MM.1S (cell line): Measurements from ENCODE around the gene NFE2.
"Not testable (repeated sequence)": the region's sequence is repeated elsewhere in the genome, so short reads cannot be mapped to it uniquely, and the experiment has no call there.

ENCODE experiments used
- DNase-seq: peaks from one replicate; pipeline ENCODE4 v3.0.0-alpha.2; 2015
- H2AFZ ChIP-seq: fragments of 300-600 bp; sonication (generic); 2 replicates; pipeline ENCODE4 v1.6.0; 2016; ENCODE audit warnings: antibody characterized with exemption, low read length
- H3F3A ChIP-seq: fragments of 300-600 bp; sonication (generic); 2 replicates; pipeline ENCODE4 v1.6.1; 2016; ENCODE audit warnings: mild to moderate bottlenecking, antibody characterized with exemption, low read length, moderate library complexity, mixed read lengths; ENCODE audit not compliant: insufficient read depth
- H3K27ac ChIP-seq: fragments of 300-600 bp; sonication (generic); 2 replicates; pipeline ENCODE4 v1.5.1; 2016; ENCODE audit warnings: mild to moderate bottlenecking, low read length
- H3K27me3 ChIP-seq: fragments of 300-600 bp; sonication (generic); replicated peaks from 2 replicates; pipeline ENCODE4 v1.6.0; 2016; ENCODE audit warnings: low read length; ENCODE audit not compliant: insufficient read depth
- H3K36me3 ChIP-seq: fragments of 300-600 bp; sonication (generic); replicated peaks from 2 replicates; pipeline ENCODE4 v1.6.1; 2016; ENCODE audit warnings: mild to moderate bottlenecking, low read length, mixed read lengths; ENCODE audit not compliant: insufficient read depth
- H3K4me1 ChIP-seq: fragments of 300-600 bp; sonication (generic); 2 replicates; pipeline ENCODE4 v1.6.1; 2016; ENCODE audit warnings: low read length, mixed read lengths
- H3K4me2 ChIP-seq: fragments of 300-600 bp; sonication (generic); 2 replicates; pipeline ENCODE4 v1.6.0; 2016; ENCODE audit warnings: low read depth, low read length
- H3K4me3 ChIP-seq: fragments of 300-600 bp; sonication (generic); 2 replicates; pipeline ENCODE4 v1.5.1; 2016; ENCODE audit warnings: low read length, mixed read lengths
- H3K79me2 ChIP-seq: fragments of 300-600 bp; sonication (generic); 2 replicates; pipeline ENCODE4 v1.6.1; 2016; ENCODE audit warnings: mixed run types, low read length, mixed read lengths
- H3K9ac ChIP-seq: fragments of 300-600 bp; sonication (generic); 2 replicates; pipeline ENCODE4 v1.6.1; 2016; ENCODE audit warnings: low read length, mixed read lengths
- H3K9me2 ChIP-seq: fragments of 300-600 bp; sonication (generic); replicated peaks from 2 replicates; pipeline ENCODE4 v1.6.1; 2016; ENCODE audit warnings: mild to moderate bottlenecking, low read length, mixed read lengths; ENCODE audit not compliant: insufficient read depth
- H3K9me3 ChIP-seq: fragments of 300-600 bp; sonication (generic); replicated peaks from 2 replicates; pipeline ENCODE4 v1.6.1; 2016; ENCODE audit warnings: mild to moderate bottlenecking, low read length, mixed read lengths; ENCODE audit not compliant: insufficient read depth
- H4K20me1 ChIP-seq: fragments of 300-600 bp; sonication (generic); 2 replicates; pipeline ENCODE4 v1.6.1; 2016; ENCODE audit warnings: mild to moderate bottlenecking, low read length, moderate library complexity, mixed read lengths; ENCODE audit not compliant: insufficient read depth
- EZH2 ChIP-seq: fragments of 300-600 bp; sonication (generic); optimal IDR thresholded peaks from 2 replicates; pipeline ENCODE3; 2017; ENCODE audit warnings: low read depth, mild to moderate bottlenecking, antibody characterized with exemption, low read length, mixed read lengths
- EZH2phosphoT487 ChIP-seq: fragments of 300-600 bp; sonication (generic); IDR thresholded peaks from 2 replicates; pipeline ENCODE4 v1.6.1; 2018; ENCODE audit warnings: antibody characterized with exemption, low read length
- TF ChIP-seq, protein P1 (sequence below): fragments of 300-600 bp; sonication (generic); IDR thresholded peaks from 2 replicates; pipeline ENCODE4 v1.5.1; 2016; ENCODE audit warnings: antibody characterized with exemption, low read length, mixed read lengths

The NFE2 gene

DNA sequence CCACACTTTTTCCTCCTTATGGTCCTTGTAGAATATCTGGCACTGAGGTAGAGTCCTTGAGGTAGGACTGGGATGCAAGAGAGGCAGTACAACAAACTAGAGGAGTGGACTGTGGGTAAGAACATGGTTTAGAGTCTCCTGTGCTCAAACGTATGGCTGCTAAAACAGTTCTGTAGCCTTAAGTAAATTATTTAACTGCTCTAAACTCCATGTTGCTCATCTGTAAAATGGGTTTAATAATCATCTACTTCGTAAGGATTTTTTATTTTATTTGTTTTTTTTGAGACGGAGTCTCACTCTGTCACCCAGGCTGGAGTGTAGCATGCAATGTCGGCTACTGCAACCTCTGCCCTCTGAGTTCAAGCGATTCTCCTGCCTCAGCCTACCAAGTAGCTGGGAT is 20.5 kb upstream of the NFE2 start:
- Histone ChIP-seq H3K36me3 (no peaks in the 10 kb centered on the region), H3K27me3 (no peaks in the 10 kb centered on the region), H3K27ac (no peak overlapping the region), H3K79me2 (peaks cover 12% of the 10 kb centered on the region), H3K9me2 (no peaks in the 10 kb centered on the region), H3K9ac (no peak overlapping the region), H3K9me3 (no peaks in the 10 kb centered on the region), H3F3A (no peaks in the 10 kb centered on the region), H4K20me1 (no peaks in the 10 kb centered on the region), H2AFZ (no peak overlapping the region), H3K4me3 (no peak overlapping the region), H3K4me2 (no peak overlapping the region), H3K4me1 (no peaks in the 10 kb centered on the region)
- DNase-seq, result no peak
- no peak for TF ChIP-seq EZH2phosphoT487
- TF ChIP-seq, protein P1, sequence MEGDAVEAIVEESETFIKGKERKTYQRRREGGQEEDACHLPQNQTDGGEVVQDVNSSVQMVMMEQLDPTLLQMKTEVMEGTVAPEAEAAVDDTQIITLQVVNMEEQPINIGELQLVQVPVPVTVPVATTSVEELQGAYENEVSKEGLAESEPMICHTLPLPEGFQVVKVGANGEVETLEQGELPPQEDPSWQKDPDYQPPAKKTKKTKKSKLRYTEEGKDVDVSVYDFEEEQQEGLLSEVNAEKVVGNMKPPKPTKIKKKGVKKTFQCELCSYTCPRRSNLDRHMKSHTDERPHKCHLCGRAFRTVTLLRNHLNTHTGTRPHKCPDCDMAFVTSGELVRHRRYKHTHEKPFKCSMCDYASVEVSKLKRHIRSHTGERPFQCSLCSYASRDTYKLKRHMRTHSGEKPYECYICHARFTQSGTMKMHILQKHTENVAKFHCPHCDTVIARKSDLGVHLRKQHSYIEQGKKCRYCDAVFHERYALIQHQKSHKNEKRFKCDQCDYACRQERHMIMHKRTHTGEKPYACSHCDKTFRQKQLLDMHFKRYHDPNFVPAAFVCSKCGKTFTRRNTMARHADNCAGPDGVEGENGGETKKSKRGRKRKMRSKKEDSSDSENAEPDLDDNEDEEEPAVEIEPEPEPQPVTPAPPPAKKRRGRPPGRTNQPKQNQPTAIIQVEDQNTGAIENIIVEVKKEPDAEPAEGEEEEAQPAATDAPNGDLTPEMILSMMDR, result no peak
- TF ChIP-seq EZH2, result no peak

DNA sequence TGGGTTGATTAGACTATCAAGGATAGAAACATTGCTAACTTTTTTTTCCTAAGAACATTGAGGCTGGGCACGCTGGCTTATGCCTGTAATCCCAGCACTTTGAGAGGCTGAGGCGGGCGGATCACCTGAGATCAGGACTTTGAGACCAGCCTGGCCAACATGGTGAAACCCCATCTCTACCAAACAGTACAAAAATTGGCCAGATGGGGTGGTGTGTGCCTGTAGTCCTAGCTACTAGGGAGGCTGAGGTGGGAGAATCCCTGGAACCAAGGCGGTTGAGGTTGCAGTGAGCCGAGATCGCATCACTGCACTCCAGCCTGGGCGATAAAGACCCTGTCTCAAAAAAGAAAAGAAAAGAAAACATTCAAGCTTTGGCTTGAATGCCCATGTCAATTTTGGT is 11.5 kb upstream of the NFE2 start:
- H2AFZ ChIP-seq, H3K27ac ChIP-seq, H3K36me3 ChIP-seq, H3K27me3 ChIP-seq, H3K9me2 ChIP-seq, H3F3A ChIP-seq, H3K4me2 ChIP-seq, H3K9me3 ChIP-seq, H4K20me1 ChIP-seq, H3K4me1 ChIP-seq, H3K4me3 ChIP-seq, DNase-seq, H3K79me2 ChIP-seq, H3K9ac ChIP-seq: not testable (repeated sequence)

DNA sequence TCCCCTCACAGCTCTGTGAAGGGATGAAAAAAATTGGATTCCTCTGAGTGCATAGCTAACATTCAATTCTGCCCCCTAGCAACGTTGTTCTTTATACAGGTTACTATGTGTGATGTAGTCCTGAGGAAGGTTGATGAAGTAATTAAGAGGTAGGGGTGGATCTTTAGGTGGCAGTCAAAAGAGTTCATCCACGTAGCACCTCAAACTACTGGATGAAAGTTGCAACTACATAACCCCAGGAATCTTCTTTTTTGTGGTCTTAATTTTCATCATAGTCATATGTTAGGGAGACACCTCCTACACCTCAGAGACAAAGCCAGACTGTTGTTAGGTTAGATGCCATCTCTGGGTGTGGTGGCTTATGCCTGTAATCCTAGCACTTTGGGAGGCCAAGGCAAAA is 10.2 kb upstream of the NFE2 start:
- Histone ChIP-seq H3K9me2 (no peaks in the 10 kb centered on the region), H3K27ac (no peak overlapping the region), H3K36me3 (no peaks in the 10 kb centered on the region), H3K4me3 (no peak overlapping the region), H3K9ac (no peak overlapping the region), H3K4me1 (no peaks in the 10 kb centered on the region), H3K79me2 (no peaks in the 10 kb centered on the region), H3K27me3 (no peaks in the 10 kb centered on the region), H4K20me1 (no peaks in the 10 kb centered on the region), H3K4me2 (no peak overlapping the region), H3K9me3 (no peaks in the 10 kb centered on the region), H3F3A (no peaks in the 10 kb centered on the region), H2AFZ (no peak overlapping the region)
- no peak for DNase-seq
- TF ChIP-seq EZH2 (no peak), EZH2phosphoT487 (no peak)
- TF ChIP-seq, protein P1, result no peak

DNA sequence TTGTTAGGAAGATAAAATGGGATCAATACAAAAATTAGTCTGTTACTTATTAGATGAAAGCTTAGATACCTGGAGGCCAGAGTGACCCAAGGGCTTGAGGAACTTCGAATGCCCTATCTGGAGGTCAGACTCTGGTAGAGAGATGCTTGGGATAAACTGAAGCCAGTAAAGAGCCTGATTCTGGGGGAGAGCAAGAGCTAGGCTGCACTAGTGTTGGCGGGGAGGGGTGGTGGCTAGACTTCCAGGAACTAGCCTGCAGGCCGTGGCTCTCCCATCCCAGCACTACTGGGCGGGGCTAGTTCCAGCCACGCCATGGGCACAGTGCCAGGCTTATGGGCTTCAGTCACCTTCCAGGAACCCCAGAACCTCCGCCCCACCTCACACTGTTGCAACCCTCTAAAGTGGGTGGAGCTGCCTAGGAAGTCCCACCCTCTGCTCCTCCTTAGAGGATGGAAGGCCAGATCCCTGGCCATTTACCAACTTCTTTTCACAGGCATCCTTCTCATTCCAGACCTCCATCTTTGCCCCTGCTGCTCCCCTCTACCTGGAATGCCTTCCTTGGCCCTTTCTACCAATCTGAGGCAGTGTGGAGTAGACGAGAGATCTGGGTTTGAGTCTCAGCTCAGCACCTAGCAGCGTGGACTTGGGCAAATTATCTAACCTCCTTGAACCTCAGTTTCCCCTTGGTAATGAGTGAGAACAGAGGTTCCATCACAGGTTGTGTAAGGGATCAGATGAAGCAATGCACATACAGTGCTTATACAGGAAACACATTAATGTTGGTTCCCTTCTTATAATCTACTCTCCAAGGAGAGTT is 6.3 kb upstream of the NFE2 start:
- Histone ChIP-seq H3K4me1 (no peaks in the 10 kb centered on the region), H3K79me2 (no peaks in the 10 kb centered on the region), H3K9me2 (no peaks in the 10 kb centered on the region), H2AFZ (no peak overlapping the region), H3K4me2 (no peak overlapping the region), H3K36me3 (no peaks in the 10 kb centered on the region), H3K4me3 (no peak overlapping the region), H3K27me3 (peaks cover 14% of the 10 kb centered on the region), H3K27ac (no peak overlapping the region), H3F3A (no peaks in the 10 kb centered on the region), H3K9me3 (no peaks in the 10 kb centered on the region), H3K9ac (no peak overlapping the region), H4K20me1 (no peaks in the 10 kb centered on the region)
- TF ChIP-seq, protein P1, result no peak
- TF ChIP-seq EZH2phosphoT487 (no peak), EZH2 (no peak)
- DNase-seq, result no peak
